Muscle layer of duodenum (tissue), 2 donors: Measurements from ENCODE around the gene USH1C.

ENCODE experiments used
- H3K27ac ChIP-seq: one replicate; pipeline ENCODE4 v1.7.0; 2013; ENCODE audit warnings: mild to moderate bottlenecking, low read length
- H3K27me3 ChIP-seq: one replicate; pipeline ENCODE4 v1.7.0; 2013; ENCODE audit warnings: low read depth, mild to moderate bottlenecking, control low read depth, low read length
- H3K36me3 ChIP-seq, 2 donors: one replicate each; pipeline ENCODE4 v1.7.0; 2013; ENCODE audit warnings: low read length in 2 of 2, control low read depth in 1 of 2, mild to moderate bottlenecking in 1 of 2; ENCODE audit not compliant: insufficient read depth in 2 of 2, control insufficient read depth in 1 of 2
- H3K4me1 ChIP-seq, 2 donors: one replicate each; pipeline ENCODE4 v1.7.0; 2013; ENCODE audit warnings: low read length in 2 of 2, mild to moderate bottlenecking in 2 of 2, control low read depth in 1 of 2, moderate library complexity in 1 of 2; ENCODE audit not compliant: insufficient read depth in 2 of 2, control insufficient read depth in 1 of 2
- H3K4me3 ChIP-seq, 2 donors: one replicate each; pipeline ENCODE4 v1.7.0; 2013; ENCODE audit warnings: low read length in 2 of 2, low read depth in 1 of 2, mild to moderate bottlenecking in 1 of 2
- H3K9me3 ChIP-seq, 2 donors: one replicate each; pipeline ENCODE4 v1.7.0; 2013; ENCODE audit warnings: low read length in 2 of 2, control low read depth in 1 of 2, mild to moderate bottlenecking in 1 of 2; ENCODE audit not compliant: control insufficient read depth in 1 of 2
- donor health status: healthy.

USH1C gene

GRCh38 chr11:17508306-17508705 lies 35.9 kb downstream of the USH1C start:
- Histone ChIP-seq H3K4me1 (peaks cover 0 to 5% of the 10 kb centered on the region in 2 donors), H3K9me3 (no peaks in the 10 kb centered on the region), H3K4me3 (no peak overlapping the region), H3K27me3 (no peaks in the 10 kb centered on the region), H3K36me3 (no peaks in the 10 kb centered on the region), H3K27ac (no peak overlapping the region)

- H3K4me1 ChIP-seq = peaks cover 0 to 5% of the 10 kb centered on the region in 2 donors
- no peaks in the 10 kb centered on the region for H3K27me3 ChIP-seq
- H3K27ac ChIP-seq = no peak overlapping the region
- H3K4me3 ChIP-seq = no peak overlapping the region
- H3K36me3 ChIP-seq = no peaks in the 10 kb centered on the region
- H3K9me3 ChIP-seq = no peaks in the 10 kb centered on the region
These were observed 36.4 kb downstream of the USH1C start for GRCh38 chr11:17507773-17508172.

GRCh38 chr11:17506942-17507341 lies 37.3 kb downstream of the USH1C start:
- H3K27me3 ChIP-seq = no peaks in the 10 kb centered on the region
- no peak overlapping the region for H3K4me3 ChIP-seq
- H3K36me3 ChIP-seq = no peaks in the 10 kb centered on the region

GRCh38 chr11:17506314-17506713 lies 37.9 kb downstream of the USH1C start:
- no peaks in the 10 kb centered on the region for H3K36me3 ChIP-seq
- H3K4me3 ChIP-seq = no peak overlapping the region
- H3K27me3 ChIP-seq = no peaks in the 10 kb centered on the region
- no peaks in the 10 kb centered on the region for H3K9me3 ChIP-seq
- peaks cover 0 to 5% of the 10 kb centered on the region in 2 donors for H3K4me1 ChIP-seq
- H3K27ac ChIP-seq = no peak overlapping the region

More at GRCh38 chr11:17506942-17507341, 37.3 kb downstream of the USH1C start:
- Histone ChIP-seq H3K9me3 (no peaks in the 10 kb centered on the region), H3K27ac (no peak overlapping the region), H3K4me1 (peaks cover 0 to 5% of the 10 kb centered on the region in 2 donors)

GRCh38 chr11:17505146-17505545 lies 39.1 kb downstream of the USH1C start:
- Histone ChIP-seq H3K36me3 (no peaks in the 10 kb centered on the region), H3K27me3 (no peaks in the 10 kb centered on the region), H3K4me3 (no peak overlapping the region), H3K27ac (no peak overlapping the region), H3K9me3 (no peaks in the 10 kb centered on the region), H3K4me1 (peaks cover 0 to 5% of the 10 kb centered on the region in 2 donors)

GRCh38 chr11:17504330-17505107 lies 39.7 kb downstream of the USH1C start:
- no peaks in the 10 kb centered on the region for H3K27me3 ChIP-seq

GRCh38 chr11:17502630-17503029 lies 41.6 kb downstream of the USH1C start:
- Histone ChIP-seq H3K4me1 (no peaks in the 10 kb centered on the region), H3K9me3 (no peaks in the 10 kb centered on the region), H3K4me3 (no peak overlapping the region), H3K27ac (no peak overlapping the region), H3K27me3 (no peaks in the 10 kb centered on the region), H3K36me3 (no peaks in the 10 kb centered on the region)

More at GRCh38 chr11:17504330-17505107, 39.7 kb downstream of the USH1C start:
- peaks cover 0 to 5% of the 10 kb centered on the region in 2 donors for H3K4me1 ChIP-seq
- H3K4me3 ChIP-seq = no peak overlapping the region
- no peak overlapping the region for H3K27ac ChIP-seq
- no peaks in the 10 kb centered on the region for H3K36me3 ChIP-seq
- H3K9me3 ChIP-seq = no peaks in the 10 kb centered on the region

GRCh38 chr11:17500673-17501072 lies 43.5 kb downstream of the USH1C start:
- no peaks in the 10 kb centered on the region for H3K36me3 ChIP-seq
- H3K27ac ChIP-seq = no peak overlapping the region
- no peaks in the 10 kb centered on the region for H3K9me3 ChIP-seq
- no peaks in the 10 kb centered on the region for H3K27me3 ChIP-seq
- H3K4me3 ChIP-seq = no peak overlapping the region
- H3K4me1 ChIP-seq = no peaks in the 10 kb centered on the region

- Histone ChIP-seq H3K4me3 (no peak overlapping the region), H3K27me3 (no peaks in the 10 kb centered on the region)
These were observed 45.7 kb downstream of the USH1C start for GRCh38 chr11:17498475-17498874.

GRCh38 chr11:17498058-17498457 lies 46.2 kb downstream of the USH1C start:
- Histone ChIP-seq H3K36me3 (no peaks in the 10 kb centered on the region), H3K27me3 (no peaks in the 10 kb centered on the region), H3K27ac (no peak overlapping the region)

More at GRCh38 chr11:17498475-17498874, 45.7 kb downstream of the USH1C start:
- Histone ChIP-seq H3K36me3 (no peaks in the 10 kb centered on the region), H3K9me3 (no peaks in the 10 kb centered on the region), H3K27ac (no peak overlapping the region), H3K4me1 (no peaks in the 10 kb centered on the region)

GRCh38 chr11:17496406-17496805 lies 47.8 kb downstream of the USH1C start:
- no peak overlapping the region for H3K27ac ChIP-seq
- H3K9me3 ChIP-seq = no peaks in the 10 kb centered on the region
- no peak overlapping the region for H3K4me3 ChIP-seq
- H3K4me1 ChIP-seq = no peaks in the 10 kb centered on the region
- no peaks in the 10 kb centered on the region for H3K36me3 ChIP-seq
- H3K27me3 ChIP-seq = no peaks in the 10 kb centered on the region

More at GRCh38 chr11:17498058-17498457, 46.2 kb downstream of the USH1C start:
- H3K9me3 ChIP-seq = no peaks in the 10 kb centered on the region
- no peaks in the 10 kb centered on the region for H3K4me1 ChIP-seq
- H3K4me3 ChIP-seq = no peak overlapping the region

GRCh38 chr11:17494019-17494418 lies 50.2 kb downstream of the USH1C start:
- H3K27ac ChIP-seq = no peak overlapping the region

More at GRCh38 chr11:17494019-17494418, 50.2 kb downstream of the USH1C start:
- H3K27me3 ChIP-seq = no peaks in the 10 kb centered on the region
- no peaks in the 10 kb centered on the region for H3K4me1 ChIP-seq
- no peak overlapping the region for H3K4me3 ChIP-seq
- H3K36me3 ChIP-seq = no peaks in the 10 kb centered on the region
- H3K9me3 ChIP-seq = no peaks in the 10 kb centered on the region
